Retina (tissue), 1 donor: ENCODE data around the gene PURB.
A peak's percentile ranks its signal among the peaks of the same experiment; 100 is the strongest.
"Not testable (repeated sequence)": the region's sequence is repeated elsewhere in the genome, so short reads cannot be mapped to it uniquely, and the experiment has no call there.

ENCODE experiments used
- DNase-seq: peaks from one replicate; pipeline ENCODE4 v3.0.0-alpha.2; 2016

The PURB gene

GRCh38 chr7:44849885-44850544, 35.3 kb downstream of the PURB start:
- DNase-seq = no peak

GRCh38 chr7:44849259-44849884, 36.0 kb downstream of the PURB start:
- no peak for DNase-seq

- peak; percentile 100 for DNase-seq
Measured at GRCh38 chr7:44847920-44848634, 37.3 kb downstream of the PURB start, which contains the start of gene H2AZ2. Gene H2AZ2, minus strand, starts transcription at chr7:44848087. Its CDS starts 116 bp downstream, at chr7:44847971.

GRCh38 chr7:44847509-44847919, 37.8 kb downstream of the PURB start:
- DNase-seq = peak; percentile 93

GRCh38 chr7:44846816-44847508, 38.4 kb downstream of the PURB start:
- no peak for DNase-seq

- DNase-seq = not testable (repeated sequence)
Measured at GRCh38 chr7:44846390-44846789, 38.9 kb downstream of the PURB start.

GRCh38 chr7:44845451-44845850, 39.9 kb downstream of the PURB start:
- DNase-seq = no peak

- DNase-seq = not testable (repeated sequence)
Measured at GRCh38 chr7:44843440-44843839, 41.9 kb downstream of the PURB start.

- DNase-seq = not testable (repeated sequence)
Measured at GRCh38 chr7:44842675-44843074, 42.7 kb downstream of the PURB start.

GRCh38 chr7:44838751-44839150, 46.6 kb downstream of the PURB start:
- DNase-seq = no peak

- DNase-seq = no peak
Measured at GRCh38 chr7:44827567-44827966, 57.8 kb downstream of the PURB start.
